Ovary (tissue), 9 donors: Measurements from ENCODE around the gene ESRP2. TPM values are rescaled to one million over a fixed set of nuclear protein-coding genes. Genes with fewer than 3 reads are reported as not detected.

Experiments
- DNase-seq, 5 donors: peaks; one replicate each; pipeline ENCODE4 v3.0.0-alpha.2; 2019 to 2020
- H3K27ac ChIP-seq, 2 donors: fragments of 200-600 bp; one replicate each; pipeline versions ENCODE4 v1.5.1 to v1.8.0; 2019 to 2022
- H3K27me3 ChIP-seq: fragments of 200-600 bp; one replicate; pipeline ENCODE4 v1.8.0; 2022
- H3K36me3 ChIP-seq: fragments of 200-600 bp; sonication (generic); one replicate; pipeline ENCODE4 v1.5.1; 2019
- H3K4me1 ChIP-seq: one replicate; pipeline ENCODE4 v1.8.1; 2013; ENCODE audit warnings: mild to moderate bottlenecking, moderate library complexity; ENCODE audit not compliant: insufficient read depth
- H3K4me3 ChIP-seq: fragments of 200-600 bp; sonication (generic); one replicate; pipeline ENCODE4 v1.5.1; 2017
- H3K9me3 ChIP-seq, 2 donors: fragments of 200-600 bp in 1 of 2; sonication (generic) in 1 of 2; one replicate each; pipeline versions ENCODE4 v1.5.1 to v1.8.1; 2013 to 2019; ENCODE audit warnings: mild to moderate bottlenecking in 1 of 2, moderate library complexity in 1 of 2
- CTCF ChIP-seq, 3 donors: fragments of 450-650 bp in 2 of 3; fragments of 200-600 bp in 1 of 3; IDR thresholded peaks; one replicate each; pipeline versions ENCODE4 v1.5.1 to v1.8.0; 2016 to 2022; ENCODE audit warnings: antibody characterized with exemption in 3 of 3, mild to moderate bottlenecking in 1 of 3
- EP300 ChIP-seq: sonication (generic); formaldehyde crosslinking; IDR thresholded peaks from one replicate; pipeline ENCODE4 v1.6.1; 2017; ENCODE audit warnings: antibody characterized with exemption
- POLR2A ChIP-seq: fragments of 450-650 bp; IDR thresholded peaks from one replicate; pipeline ENCODE4 v1.6.1; 2017; ENCODE audit warnings: antibody characterized with exemption, mild to moderate bottlenecking, moderate library complexity
- WGBS, 3 donors: extraction: QIAGEN DNeasy Blood & Tissue Kit in 1 of 3; methylation state at CpG; one replicate each; pipeline versions ENCODE4 v1.1.5 to v1.1.7; 2013 to 2017; 5-methylcytosine and 5-hydroxymethylcytosine counted together
- intact Hi-C, 4 donors: fragments of 100-400 bp; cut with DNase I; formaldehyde crosslinking; loops; one replicate each; pipeline versions ENCODE4 v1.11.0 to v1.15.1; 2022 to 2023
- polyA plus RNA-seq, 2 donors: library from polyadenylated mRNA; stranded (reverse); fragments of 200-250 nt in 1 of 2; fragments of 350-450 nt in 1 of 2; fragmentation: Illumina TruSeq in 1 of 2; extraction: RNeasy Lipid Tissue Mini Kit (QIAGEN cat#74804) in 1 of 2; gene quantifications; one replicate each; pipeline ENCODE4 v1.2.3, GENCODE V29; 2013 to 2014
- total RNA-seq, 7 donors: library from RNA; depleted of rRNA in 2 of 7; stranded (reverse); fragments of >200 nt in 2 of 7; fragmentation: NEBNext Ultra II Directional in 3 of 7; extraction: Animal tissue kit (Norgen Biotek cat#: 25700) in 3 of 7; gene quantifications; one replicate each; pipeline versions ENCODE4 v1.1.0 to v1.2.4, GENCODE V29; 2016 to 2023
- donor health status: DM: no; HTN: no; CAD: no; lungs with moderate emphysema.
- donor health status: DM: no; HTN: no; CAD: no.
- donor health status: Bipolar disorder and iron deficiency.
- donor health status: DM: yes; HTN: yes; CAD: no.
- donor health status: DM: no; HTN: no; CAD: no.
- donor health status: DM: yes; HTN: yes; CAD: no.

ESRP2 gene
- total and polyA plus RNA-seq, 9 donors = 0.17 to 13.8 (median 1.5) TPM

- Histone ChIP-seq H3K4me3 (no peak overlapping the region), H3K27me3 (no peaks in the 10 kb centered on the region), H3K36me3 (no peaks in the 10 kb centered on the region), H3K27ac (no peak overlapping the region), H3K9me3 (no peaks in the 10 kb centered on the region), H3K4me1 (peaks cover 6% of the 10 kb centered on the region)
- DNase-seq = no peak
- TF ChIP-seq CTCF (IDR thresholded peaks at IDR 0.05) = no peak
- no peak for TF ChIP-seq POLR2A
- no peak for TF ChIP-seq EP300
- intact Hi-C loops = no loop called here
- WGBS, 3 donors = 89 to 90% (median 89%) methylated on average over 6 of the region's 6 CpGs
These were observed 15.0 kb upstream of the ESRP2 start for GRCh38 chr16:68250951-68251350.

- intact Hi-C loops = no loop called here
- no peak for DNase-seq
- TF ChIP-seq CTCF (IDR thresholded peaks at IDR 0.05) (no peak), EP300 (no peak), POLR2A (no peak)
- Histone ChIP-seq H3K4me3 (no peak overlapping the region), H3K36me3 (no peaks in the 10 kb centered on the region), H3K9me3 (no peaks in the 10 kb centered on the region), H3K27ac (no peak overlapping the region), H3K27me3 (no peaks in the 10 kb centered on the region), H3K4me1 (peaks cover 10% of the 10 kb centered on the region)
- 91 to 92% (median 91%) methylated on average over 4 of the region's 4 CpGs for WGBS, 3 donors
These were observed 13.4 kb upstream of the ESRP2 start for GRCh38 chr16:68249371-68249770.

- 77 to 87% (median 83%) methylated on average over 4 of the region's 4 CpGs for WGBS, 3 donors
- Histone ChIP-seq H3K4me1 (peaks cover 11% of the 10 kb centered on the region), H3K36me3 (no peaks in the 10 kb centered on the region), H3K9me3 (no peaks in the 10 kb centered on the region), H3K4me3 (no peak overlapping the region), H3K27ac (no peak overlapping the region), H3K27me3 (no peaks in the 10 kb centered on the region)
- intact Hi-C loops = no loop called here
- DNase-seq = no peak
- TF ChIP-seq EP300 (no peak), POLR2A (no peak), CTCF (IDR thresholded peaks at IDR 0.05) (no peak)
These were observed 12.0 kb upstream of the ESRP2 start for GRCh38 chr16:68247932-68248331.

- WGBS, 3 donors = 90 to 96% (median 90%) methylated on average over 4 of the region's 4 CpGs
- DNase-seq = no peak
These were observed 11.5 kb upstream of the ESRP2 start for GRCh38 chr16:68247400-68247799.

More at GRCh38 chr16:68247400-68247799, 11.5 kb upstream of the ESRP2 start:
- Histone ChIP-seq H3K9me3 (no peaks in the 10 kb centered on the region), H3K36me3 (no peaks in the 10 kb centered on the region), H3K27ac (no peak overlapping the region), H3K4me1 (peaks cover 11% of the 10 kb centered on the region), H3K4me3 (no peak overlapping the region), H3K27me3 (no peaks in the 10 kb centered on the region)
- no peak for TF ChIP-seq POLR2A
- no peak for TF ChIP-seq CTCF (IDR thresholded peaks at IDR 0.05)
- intact Hi-C loops = no loop called here
